HUDEP-2 (cell line): ENCODE measurements around the gene PIK3R6.

Experiments
- DNase-seq, 76 experiments: peaks; one replicate each; lab custom pipeline; 2025; ENCODE audit not compliant: unreplicated experiment in 76 of 76; lab: John Stamatoyannopoulos, UW

The PIK3R6 gene

GRCh38 chr17:8855477-8856204, 11.8 kb downstream of the PIK3R6 start:
- no peak for DNase-seq

GRCh38 chr17:8851600-8851999, 15.9 kb downstream of the PIK3R6 start:
- DNase-seq: no peak

GRCh38 chr17:8849311-8850041, 18.0 kb downstream of the PIK3R6 start:
- no peak for DNase-seq

- no peak for DNase-seq
Measured at GRCh38 chr17:8847891-8848290, 19.6 kb downstream of the PIK3R6 start.

- peak in 3 of 76 experiments; percentile 19 to 23 (median 21) for DNase-seq
Measured at GRCh38 chr17:8846768-8847211, 20.7 kb downstream of the PIK3R6 start.

- DNase-seq: no peak
Measured at GRCh38 chr17:8844229-8845218, 22.9 kb downstream of the PIK3R6 start.

GRCh38 chr17:8843344-8843743, 24.1 kb downstream of the PIK3R6 start:
- DNase-seq: no peak

GRCh38 chr17:8841844-8842243, 25.6 kb downstream of the PIK3R6 start:
- no peak for DNase-seq

GRCh38 chr17:8839410-8839935, 28.0 kb downstream of the PIK3R6 start:
- no peak for DNase-seq

- no peak for DNase-seq
Measured at GRCh38 chr17:8838551-8839095, 28.9 kb downstream of the PIK3R6 start.

- no peak for DNase-seq
Measured at GRCh38 chr17:8837563-8838075, 29.9 kb downstream of the PIK3R6 start.

- DNase-seq: no peak
Measured at GRCh38 chr17:8836821-8837562, 30.5 kb downstream of the PIK3R6 start.

- DNase-seq: no peak
Measured at GRCh38 chr17:8835631-8836364, 31.7 kb downstream of the PIK3R6 start.

- DNase-seq: no peak
Measured at GRCh38 chr17:8835106-8835505, 32.4 kb downstream of the PIK3R6 start.

- DNase-seq: peak in 15 of 76 experiments; percentile 2 to 19 (median 7)
Measured at GRCh38 chr17:8832711-8833352, 34.6 kb downstream of the PIK3R6 start.

GRCh38 chr17:8831234-8831849, 36.1 kb downstream of the PIK3R6 start:
- DNase-seq: no peak

- DNase-seq: no peak
Measured at GRCh38 chr17:8830141-8830540, 37.3 kb downstream of the PIK3R6 start.
